ENCODE measurements around the gene SLC35D1.
"Not testable (repeated sequence)": the region's sequence is repeated elsewhere in the genome, so short reads cannot be mapped to it uniquely, and the experiment has no call there.

Gene SLC35D1

GRCh38 chr1:66996018-66996682 is 57.8 kb downstream of the SLC35D1 start:
- in situ Hi-C loops (cut with MboI; ENCODE audit: low sequenced_read_pairs) = no loop called here

GRCh38 chr1:66993076-66993475 is 60.9 kb downstream of the SLC35D1 start:
- in situ Hi-C loops (cut with MboI; ENCODE audit: low sequenced_read_pairs) = no loop called here

- in situ Hi-C loops (cut with MboI; ENCODE audit: low sequenced_read_pairs) = no loop called here
These were observed 68.1 kb downstream of the SLC35D1 start for GRCh38 chr1:66985835-66986234.

GRCh38 chr1:66984491-66984890 is 69.5 kb downstream of the SLC35D1 start:
- in situ Hi-C loops (cut with MboI; ENCODE audit: low sequenced_read_pairs) = no loop called here

- in situ Hi-C loops (cut with MboI; ENCODE audit: low sequenced_read_pairs) = no loop called here
These were observed 71.2 kb downstream of the SLC35D1 start for GRCh38 chr1:66982561-66983260.

- in situ Hi-C loops (cut with MboI; ENCODE audit: low sequenced_read_pairs) = no loop called here
These were observed 72.3 kb downstream of the SLC35D1 start for GRCh38 chr1:66981679-66982078.

- in situ Hi-C loops (cut with MboI; ENCODE audit: low sequenced_read_pairs) = no loop called here
These were observed 73.1 kb downstream of the SLC35D1 start for GRCh38 chr1:66980745-66981367.

- in situ Hi-C loops (cut with MboI; ENCODE audit: low sequenced_read_pairs) = not testable (repeated sequence)
These were observed 74.3 kb downstream of the SLC35D1 start for GRCh38 chr1:66979621-66980020.

- in situ Hi-C loops (cut with MboI; ENCODE audit: low sequenced_read_pairs) = no loop called here
These were observed 75.7 kb downstream of the SLC35D1 start for GRCh38 chr1:66978201-66978600.

- in situ Hi-C loops (cut with MboI; ENCODE audit: low sequenced_read_pairs) = no loop called here
These were observed 85.4 kb downstream of the SLC35D1 start for GRCh38 chr1:66968574-66968973.

- in situ Hi-C loops (cut with MboI; ENCODE audit: low sequenced_read_pairs) = not testable (repeated sequence)
These were observed 87.6 kb downstream of the SLC35D1 start for GRCh38 chr1:66966188-66966873.

GRCh38 chr1:66957938-66958337 is 96.0 kb downstream of the SLC35D1 start:
- in situ Hi-C loops (cut with MboI; ENCODE audit: low sequenced_read_pairs) = no loop called here

GRCh38 chr1:66954208-66954607 is 99.7 kb downstream of the SLC35D1 start:
- in situ Hi-C loops (cut with MboI; ENCODE audit: low sequenced_read_pairs) = no loop called here

GRCh38 chr1:66951513-66951912 is 102.4 kb downstream of the SLC35D1 start:
- in situ Hi-C loops (cut with MboI; ENCODE audit: low sequenced_read_pairs) = no loop called here

All from HL-60/S4 treated with phorbol 12-myristate 13-acetate at 8.2 ng/mL for 4 days and 3 days (cell line).